ENCODE results near the gene TLCD3A.
A peak's percentile ranks its signal among the peaks of the same experiment; 100 is the strongest.
"Not testable (repeated sequence)": the region's sequence is repeated elsewhere in the genome, so short reads cannot be mapped to it uniquely, and the experiment has no call there.

The TLCD3A gene

DNA sequence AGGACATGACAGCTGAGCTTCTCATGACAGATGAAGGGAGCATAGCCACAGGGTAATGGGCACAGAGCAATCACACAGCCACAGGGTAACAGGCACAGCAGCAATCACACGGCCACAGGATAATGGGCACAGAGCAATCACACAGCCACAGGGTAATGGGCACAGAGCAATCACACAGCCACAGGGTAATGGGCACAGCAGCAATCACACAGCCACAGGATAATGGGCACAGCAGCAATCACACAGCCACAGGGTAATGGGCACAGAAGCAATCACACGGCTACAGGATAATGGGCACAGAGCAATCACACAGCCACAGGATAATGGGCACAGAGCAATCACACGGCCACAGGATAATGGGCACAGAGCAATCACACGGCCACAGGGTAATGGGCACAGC is 16.2 kb downstream of the TLCD3A start:
- DNase-seq (ENCODE audit: low read depth, low spot score): not testable (repeated sequence)

DNA sequence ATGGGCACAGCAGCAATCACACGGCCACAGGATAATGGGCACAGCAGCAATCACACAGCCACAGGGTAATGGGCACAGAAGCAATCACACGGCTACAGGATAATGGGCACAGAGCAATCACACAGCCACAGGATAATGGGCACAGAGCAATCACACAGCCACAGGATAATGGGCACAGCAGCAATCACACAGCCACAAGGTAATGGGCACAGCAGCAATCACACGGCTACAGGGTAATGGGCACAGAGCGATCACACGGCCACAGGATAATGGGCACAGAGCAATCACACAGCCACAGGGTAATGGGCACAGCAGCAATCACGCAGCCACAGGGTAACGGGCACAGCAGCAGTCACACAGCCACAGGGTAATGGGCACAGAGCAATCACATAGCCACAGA is 17.0 kb downstream of the TLCD3A start:
- not testable (repeated sequence) for DNase-seq (ENCODE audit: low read depth, low spot score)

DNA sequence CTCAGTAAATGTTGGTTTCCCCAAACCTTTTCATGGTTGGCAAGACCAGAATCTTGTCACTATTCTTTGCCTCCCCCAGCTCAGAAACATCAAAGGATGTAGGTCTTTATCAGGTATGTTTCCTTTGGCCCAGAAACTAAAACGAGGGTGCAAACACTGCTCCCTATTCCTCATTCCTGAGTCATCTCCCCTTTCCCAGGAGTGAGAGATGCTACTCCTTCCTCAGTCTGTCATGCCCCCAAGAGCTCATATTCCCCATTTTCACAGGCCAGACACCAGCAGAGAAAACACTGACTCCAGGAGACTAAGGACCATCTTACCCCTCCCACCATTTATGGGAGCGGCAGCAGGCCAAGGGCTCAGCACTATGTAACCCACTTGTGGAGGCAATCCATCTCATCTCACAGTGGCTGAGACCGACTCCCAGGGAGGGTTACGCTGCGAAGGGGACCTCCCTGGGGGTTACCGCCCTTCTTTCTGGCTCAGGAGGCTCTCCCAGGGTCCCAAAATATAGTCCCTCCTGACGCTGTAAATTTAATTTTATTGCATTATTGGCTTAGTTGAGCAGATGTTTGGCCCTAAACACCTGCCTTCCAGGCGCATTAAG is 18.1 kb downstream of the TLCD3A start:
- DNase-seq (ENCODE audit: low read depth, low spot score): no peak

DNA sequence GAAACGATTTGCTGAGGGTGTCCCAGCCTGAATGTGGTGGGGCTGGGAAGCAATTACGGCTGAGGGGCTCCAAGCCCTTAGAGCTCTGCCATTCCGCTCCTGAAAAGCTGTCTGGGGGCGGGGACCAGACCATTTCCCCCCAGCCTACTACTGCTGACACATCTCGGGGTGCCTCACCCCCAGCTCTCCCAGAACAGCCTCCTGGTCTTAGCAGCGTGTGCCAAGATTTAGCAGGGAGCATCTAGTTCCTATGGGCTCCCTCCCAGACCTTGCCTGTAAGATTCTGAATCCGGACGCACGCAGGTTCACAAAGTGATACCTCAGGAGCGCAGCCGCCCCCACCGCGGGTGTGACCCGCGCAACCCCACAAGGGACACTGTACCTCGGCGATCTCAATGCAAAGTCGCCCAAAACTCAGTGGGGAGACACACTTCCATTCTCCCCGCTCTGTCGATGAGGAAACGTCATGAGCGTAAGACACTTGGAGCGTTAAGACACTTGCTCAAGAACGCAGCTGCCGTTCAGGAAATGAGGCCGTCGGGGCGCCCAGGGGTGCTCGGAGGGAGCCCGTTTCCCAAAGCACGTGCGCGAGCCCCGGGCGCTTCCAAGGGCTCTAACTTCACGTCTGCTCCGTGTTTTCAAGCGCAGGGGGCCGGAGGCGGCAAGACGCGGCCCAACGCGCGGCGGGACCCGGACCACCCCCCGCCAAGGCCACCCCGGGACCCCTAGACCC is 19.0 kb downstream of the TLCD3A start:
- no peak for DNase-seq (ENCODE audit: low read depth, low spot score)

DNA sequence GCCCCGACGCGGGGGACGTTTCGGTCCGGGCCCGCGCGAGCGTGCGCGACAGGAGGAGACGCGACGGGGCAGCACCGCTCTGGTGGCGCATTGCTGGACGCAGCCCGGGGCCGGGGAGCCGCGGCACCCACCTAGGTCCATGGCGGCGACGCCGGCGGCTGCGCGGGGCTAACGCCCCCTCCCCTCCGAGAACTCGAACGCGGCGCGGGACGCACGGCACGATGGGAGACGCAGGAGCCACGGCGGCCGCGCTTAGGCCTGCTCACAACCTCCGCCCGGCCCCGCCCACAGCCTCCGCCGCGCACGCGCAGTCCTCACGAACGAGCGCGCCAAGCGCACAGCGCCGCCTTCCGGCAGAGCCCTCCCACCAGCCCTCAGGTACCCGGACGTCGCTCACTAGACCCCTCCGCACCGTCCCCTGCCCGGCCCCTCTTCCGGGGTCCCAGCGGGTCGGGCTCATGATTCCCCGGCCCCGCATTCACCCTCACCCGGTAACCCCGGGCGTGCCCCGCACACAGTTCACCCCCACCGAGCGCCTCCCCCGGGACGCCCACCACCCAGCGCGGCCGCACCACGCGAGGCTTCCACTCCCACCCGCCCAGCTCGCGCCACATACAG is 19.7 kb downstream of the TLCD3A start, which contains the start of gene GEMIN4:
Gene GEMIN4 (minus strand): TSS at position 263 of the 618 bp plus-strand sequence. CDS start 122 bp downstream, at position 141.
- peak; percentile 67 for DNase-seq (ENCODE audit: low read depth, low spot score)

DNA sequence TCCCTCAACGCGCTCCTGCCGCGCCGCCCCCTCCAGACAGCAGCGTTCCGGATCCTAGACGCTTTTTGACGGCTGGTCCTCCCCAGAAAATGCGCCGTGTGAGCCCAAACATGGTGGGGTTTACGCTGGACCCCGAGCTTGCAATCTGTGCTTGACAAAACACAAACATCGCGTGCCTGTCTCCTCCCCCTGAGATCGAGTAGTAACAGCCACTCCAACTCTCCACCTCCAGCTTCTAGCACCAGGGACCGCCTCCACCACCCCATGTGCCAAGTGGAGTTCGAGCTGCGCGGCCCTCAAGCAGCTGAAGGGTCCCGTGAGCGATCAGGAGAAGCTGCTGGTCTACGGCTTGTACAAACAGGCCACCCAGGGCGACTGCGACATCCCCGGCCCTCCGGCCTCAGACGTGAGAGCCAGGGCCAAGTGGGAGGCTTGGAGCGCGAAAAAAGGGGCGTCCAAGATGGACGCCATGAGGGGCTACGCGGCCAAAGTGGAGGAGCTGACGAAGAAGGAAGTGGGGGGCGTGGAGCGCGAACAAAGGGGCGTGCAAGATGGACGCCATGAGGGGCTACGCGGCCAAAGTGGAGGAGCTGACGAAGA is 20.3 kb downstream of the TLCD3A start:
- no peak for DNase-seq (ENCODE audit: low read depth, low spot score)

DNA sequence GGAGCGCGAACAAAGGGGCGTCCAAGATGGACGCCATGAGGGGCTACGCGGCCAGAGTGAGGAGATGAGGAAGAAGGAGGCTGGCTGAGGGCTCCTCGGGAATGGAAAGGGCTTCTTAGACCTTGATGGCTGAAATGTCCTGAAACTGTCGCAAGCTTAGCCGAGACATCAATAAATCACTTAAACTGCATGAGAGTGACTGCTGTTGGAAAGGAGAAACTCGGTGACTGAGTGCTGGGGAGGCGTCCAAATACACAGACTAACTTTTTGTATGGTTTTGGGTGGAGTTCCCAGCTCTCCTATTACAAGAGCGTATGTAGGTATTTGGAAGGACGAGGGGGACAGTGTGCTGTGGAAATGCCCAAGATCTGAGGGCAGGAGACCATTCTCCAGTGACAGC is 21.0 kb downstream of the TLCD3A start:
- no peak for DNase-seq (ENCODE audit: low read depth, low spot score)

DNA sequence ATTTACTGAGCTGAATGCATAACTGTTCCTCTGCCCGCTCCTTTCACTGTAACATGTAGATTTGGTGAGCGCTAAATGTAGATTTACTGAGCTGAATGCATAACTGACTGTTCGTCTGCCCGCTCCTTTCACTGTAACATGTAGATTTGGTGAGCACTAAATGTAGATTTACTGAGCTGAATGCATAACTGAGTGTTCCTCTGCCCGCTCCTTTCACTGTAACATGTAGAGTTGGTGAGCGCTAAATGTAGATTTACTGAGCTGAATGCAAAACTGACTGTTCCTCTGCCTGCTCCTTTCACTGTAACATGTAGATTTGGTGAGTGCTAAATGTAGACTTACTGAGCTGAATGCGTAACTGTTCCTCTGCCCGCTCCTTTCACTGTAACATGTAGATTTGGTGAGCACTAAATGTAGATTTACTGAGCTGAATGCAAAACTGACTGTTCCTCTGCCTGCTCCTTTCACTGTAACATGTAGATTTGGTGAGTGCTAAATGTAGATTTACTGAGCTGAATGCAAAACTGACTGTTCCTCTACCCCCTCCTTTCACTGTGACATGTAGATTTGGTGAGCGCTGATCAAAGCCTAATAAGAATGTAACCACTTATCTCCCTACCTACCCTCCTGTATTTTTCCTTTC is 23.0 kb downstream of the TLCD3A start:
- DNase-seq (ENCODE audit: low read depth, low spot score): not testable (repeated sequence)

DNA sequence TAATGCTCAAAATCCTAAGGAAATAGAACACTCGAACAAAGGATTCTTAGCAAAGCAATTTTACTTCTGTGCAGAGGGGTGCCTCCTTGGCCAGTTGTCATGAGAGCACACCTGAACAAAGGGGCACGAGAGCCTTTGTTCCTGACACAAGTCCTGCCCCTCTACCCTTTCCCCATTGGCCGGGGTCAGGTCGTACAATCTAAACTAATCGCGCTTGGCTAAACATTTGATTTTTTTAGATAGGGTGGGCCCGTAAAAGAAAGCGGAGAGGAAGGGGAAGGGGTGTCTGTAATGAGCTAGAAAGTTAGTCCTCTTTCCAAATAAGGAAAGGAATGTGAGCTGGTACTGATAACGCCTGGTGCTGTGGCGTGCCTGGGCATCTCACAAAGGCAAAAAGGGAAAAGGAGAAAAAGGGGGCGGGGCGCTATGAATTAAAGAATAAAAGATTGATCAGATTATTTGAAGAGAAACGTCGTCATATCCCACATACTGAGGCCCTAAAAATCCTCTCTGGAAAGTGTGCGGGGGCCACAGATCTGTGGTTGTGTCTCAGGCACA is 23.7 kb downstream of the TLCD3A start:
- not testable (repeated sequence) for DNase-seq (ENCODE audit: low read depth, low spot score)

DNA sequence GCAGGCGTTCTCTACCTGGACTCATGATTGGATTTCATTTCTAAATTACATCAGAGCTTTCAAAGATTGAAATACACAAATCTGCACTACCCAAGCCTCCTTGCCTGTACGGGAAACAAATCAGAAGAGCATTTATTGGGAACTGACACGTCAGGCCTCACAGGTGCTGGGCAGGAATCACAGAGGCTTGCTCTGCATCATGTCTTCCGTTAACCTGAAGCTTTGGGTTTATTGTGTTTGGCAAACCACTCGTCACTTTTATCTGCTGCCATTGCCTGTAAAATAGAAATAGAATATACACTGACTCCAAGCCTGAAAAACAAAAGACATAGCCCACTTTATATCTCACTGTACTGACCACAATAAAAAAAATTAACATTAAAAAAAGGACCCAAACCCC is 27.6 kb downstream of the TLCD3A start:
- DNase-seq (ENCODE audit: low read depth, low spot score): no peak

DNA sequence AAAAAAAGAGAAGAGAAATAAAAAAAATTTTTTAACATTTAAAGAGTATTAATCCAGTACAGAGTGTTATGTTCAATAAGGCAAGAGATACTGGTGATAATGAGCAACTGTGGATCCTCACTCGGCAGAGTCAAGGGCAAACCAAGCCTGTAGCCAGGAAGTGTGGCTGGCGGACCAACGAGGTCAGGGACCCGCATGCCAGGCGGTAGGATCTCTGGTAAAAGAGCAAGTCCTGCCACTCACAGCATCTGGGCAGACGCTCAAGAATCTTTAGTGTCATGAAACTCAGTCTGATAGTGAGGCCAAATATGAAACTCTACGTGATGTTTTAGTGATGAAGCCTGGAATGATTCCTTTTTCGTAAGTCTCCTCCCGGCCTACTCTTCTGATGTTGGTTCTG is 28.0 kb downstream of the TLCD3A start:
- DNase-seq (ENCODE audit: low read depth, low spot score): no peak

DNA sequence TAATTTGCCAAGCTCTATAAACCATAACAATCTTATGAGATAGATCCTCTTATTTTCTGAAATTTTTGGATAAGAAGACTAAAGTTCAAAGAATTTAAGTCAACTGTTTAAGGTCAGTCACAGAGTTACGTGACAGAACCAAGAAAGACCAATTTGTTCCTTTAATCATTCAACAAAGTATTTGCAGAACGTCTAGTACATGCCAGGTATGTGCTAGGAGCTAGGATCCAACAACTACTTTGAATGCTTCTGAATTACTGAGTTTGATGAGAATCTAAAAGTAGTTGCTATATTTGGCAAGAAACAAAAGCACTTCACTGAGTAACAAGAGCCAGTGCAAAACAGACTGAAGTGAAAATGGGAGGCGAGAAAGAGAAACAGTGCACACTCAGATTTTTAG is 34.7 kb downstream of the TLCD3A start:
- DNase-seq (ENCODE audit: low read depth, low spot score): no peak

DNA sequence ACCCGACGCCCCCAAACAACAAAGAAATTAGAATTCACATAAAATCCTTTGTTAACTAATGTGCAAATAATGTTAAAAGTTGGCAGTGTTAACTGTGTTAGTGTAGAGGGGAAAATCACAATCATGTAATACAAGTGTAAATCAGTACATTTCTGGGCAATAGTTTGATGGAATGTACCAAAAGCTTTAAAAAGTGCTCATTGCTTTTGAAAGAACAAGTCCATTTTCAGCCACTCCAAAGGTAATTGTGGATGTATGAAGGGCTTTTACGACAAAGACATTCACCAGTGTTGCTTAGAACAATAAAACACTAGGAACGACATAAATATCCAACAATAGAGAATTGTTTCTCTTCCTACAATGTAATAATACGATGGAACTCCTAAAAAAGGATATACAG is 40.6 kb downstream of the TLCD3A start:
- no peak for DNase-seq (ENCODE audit: low read depth, low spot score)

DNA sequence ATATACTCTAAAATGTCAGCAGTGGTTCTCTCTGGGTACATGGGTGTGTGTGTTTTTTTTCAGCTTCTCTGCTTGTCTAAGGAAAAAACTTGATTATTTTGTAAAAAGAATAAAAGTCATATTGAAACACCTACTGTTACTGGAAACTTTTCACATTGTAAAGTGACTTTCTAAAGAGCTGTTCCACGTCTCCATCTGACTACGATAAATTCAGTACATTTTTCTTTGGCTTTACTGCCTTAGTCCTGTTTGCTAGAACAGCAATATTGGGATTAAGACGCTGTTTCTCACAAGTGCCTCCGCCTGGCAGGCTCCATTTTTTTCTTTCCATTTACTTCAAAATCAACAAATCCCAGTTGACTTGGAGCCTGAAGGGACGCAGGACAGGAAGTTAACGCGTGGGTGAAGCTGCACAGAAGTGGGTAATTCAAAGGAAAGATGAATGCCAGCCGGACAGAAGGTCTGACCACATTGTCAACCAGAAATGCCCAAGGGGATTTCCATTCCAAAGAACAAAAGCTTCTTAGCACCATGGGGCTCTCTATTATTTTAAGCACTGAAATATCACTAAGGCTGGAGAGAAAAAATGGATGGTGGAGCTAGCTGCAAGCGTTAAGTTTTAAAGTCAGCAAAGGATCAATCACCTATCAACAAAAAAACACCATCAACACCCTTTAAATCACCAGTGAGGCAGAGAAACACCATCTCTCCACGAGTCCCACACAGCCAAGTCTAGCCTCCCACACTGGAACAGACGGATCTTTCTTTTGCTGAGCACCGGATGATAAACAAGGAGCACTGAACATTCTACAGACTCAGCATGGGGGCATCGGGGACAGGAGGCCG is 41.3 kb downstream of the TLCD3A start:
- no peak for DNase-seq (ENCODE audit: low read depth, low spot score)

DNA sequence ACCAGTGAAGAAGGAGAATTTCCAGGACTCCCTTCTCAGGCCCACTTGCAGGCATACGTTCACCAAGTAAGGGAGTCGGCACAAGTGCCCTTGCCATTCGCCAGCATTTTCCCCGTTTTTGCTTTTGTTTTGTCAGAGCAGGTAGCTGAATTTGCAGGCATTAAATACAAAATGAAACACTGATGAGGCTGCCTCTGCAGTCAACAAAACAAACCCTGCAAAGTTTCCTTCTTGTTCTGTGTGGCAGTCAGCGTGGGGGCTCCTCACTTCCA is 41.9 kb downstream of the TLCD3A start:
- no peak for DNase-seq (ENCODE audit: low read depth, low spot score)

DNA sequence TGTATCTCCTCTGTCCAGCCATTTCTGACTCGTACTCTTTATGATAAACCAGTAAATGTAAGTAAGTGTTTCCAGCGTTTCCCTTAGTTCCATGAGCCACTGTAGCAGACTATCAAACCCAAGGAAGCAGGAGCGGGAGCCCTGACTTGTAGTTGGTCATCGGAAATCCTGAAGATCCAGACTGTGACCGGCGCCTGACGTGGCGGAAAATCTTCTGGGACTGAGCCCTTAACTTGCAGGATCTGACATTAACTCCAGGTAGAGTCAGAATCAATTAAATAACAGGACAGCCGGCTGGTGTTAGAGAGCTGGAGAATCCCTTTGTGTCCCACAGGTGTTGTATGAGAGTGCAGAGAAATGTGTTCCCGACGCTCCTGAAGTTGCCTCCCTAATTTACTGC is 45.7 kb downstream of the TLCD3A start:
- DNase-seq (ENCODE audit: low read depth, low spot score): no peak

DNA sequence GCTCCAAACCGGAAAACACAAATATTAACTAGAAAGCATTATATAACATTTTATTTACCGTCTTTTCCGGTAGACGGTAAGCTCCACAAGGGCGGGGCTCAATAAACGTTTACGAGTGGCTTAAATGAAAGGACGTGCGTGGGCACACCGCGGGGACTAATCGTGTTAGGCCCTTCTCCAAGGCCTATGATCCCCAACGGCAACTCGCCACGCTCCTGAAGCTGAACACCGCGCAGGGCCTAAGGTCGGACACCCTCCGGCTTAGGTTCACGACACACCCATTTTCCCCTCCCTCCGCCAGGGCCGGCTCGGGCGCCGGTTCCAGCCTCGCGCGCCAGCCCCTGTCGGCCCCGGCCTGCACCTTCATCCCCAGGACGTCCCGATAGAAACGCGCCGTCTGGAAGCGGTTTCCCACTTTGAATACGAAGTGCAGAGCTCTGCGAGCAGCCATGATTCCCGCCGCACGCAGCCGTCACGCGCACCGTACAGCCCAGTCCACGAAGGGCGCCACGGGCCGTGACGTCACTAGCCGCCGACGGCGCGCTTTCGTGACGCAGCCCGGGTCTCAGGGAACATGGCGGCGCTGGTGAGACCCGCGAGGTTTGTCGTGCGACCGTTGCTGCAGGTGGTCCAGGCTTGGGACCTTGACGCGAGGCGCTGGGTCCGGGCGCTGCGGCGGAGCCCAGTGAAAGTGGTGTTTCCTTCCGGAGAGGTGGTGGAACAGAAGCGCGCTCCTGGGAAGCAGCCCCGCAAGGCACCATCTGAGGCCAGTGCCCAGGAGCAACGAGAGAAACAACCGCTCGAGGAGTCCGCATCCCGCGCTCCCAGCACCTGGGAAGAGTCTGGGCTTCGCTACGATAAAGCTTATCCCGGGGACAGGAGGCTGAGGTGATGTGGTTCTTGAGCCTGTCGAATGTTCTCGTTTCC is 49.7 kb downstream of the TLCD3A start, which contains the start of the genes GLOD4 and MRM3:
Gene GLOD4 (minus strand): TSS at position 476 of the 927 bp plus-strand sequence. CDS start 25 bp downstream, at position 451.
Gene MRM3 (plus strand): TSS at position 549 of the 927 bp plus-strand sequence. CDS start 26 bp downstream, at position 575.
- peak; percentile 71 for DNase-seq (ENCODE audit: low read depth, low spot score)

DNA sequence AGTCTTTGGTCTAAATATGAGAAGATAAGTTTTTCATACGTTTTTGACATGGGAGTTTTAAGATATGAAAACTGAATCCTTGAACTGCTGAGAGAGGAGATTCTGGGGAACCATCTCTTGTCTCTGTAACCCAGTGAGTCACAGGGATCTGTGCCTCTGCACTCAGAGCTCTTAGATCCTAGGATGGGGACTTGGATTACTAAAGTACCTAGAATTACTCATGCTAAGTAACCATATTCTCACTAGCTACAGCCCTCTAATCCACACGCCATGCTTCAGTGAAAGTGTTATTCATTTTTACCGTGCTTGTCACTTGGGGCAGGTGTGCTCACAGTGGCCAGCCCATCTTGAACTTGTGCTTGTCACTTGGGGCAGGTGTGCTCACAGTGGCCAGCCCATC is 51.7 kb downstream of the TLCD3A start:
- no peak for DNase-seq (ENCODE audit: low read depth, low spot score)

DNA sequence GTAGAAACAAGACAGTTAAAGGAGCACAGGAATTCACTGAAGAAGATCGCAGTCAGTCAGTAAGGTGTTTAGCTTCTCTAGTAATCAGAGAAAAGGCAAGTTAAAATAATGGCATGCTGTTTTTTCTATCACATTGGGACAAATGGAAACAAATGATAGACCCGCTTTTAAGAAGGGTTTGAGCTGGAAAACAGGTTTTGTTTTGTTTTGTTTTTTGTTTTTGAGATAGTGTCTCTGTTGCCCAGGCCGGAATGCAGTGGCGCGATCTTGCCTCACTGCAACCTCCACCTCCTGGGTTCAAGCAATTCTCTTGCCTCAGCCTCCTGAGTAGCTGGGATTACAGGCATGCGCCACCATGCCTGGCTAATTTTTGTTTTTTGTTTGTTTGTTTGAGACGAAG is 53.5 kb downstream of the TLCD3A start:
- DNase-seq (ENCODE audit: low read depth, low spot score): not testable (repeated sequence)

All from smooth muscle cell of the brain vasculature (primary cell).